ENCODE data around the gene BMF.

DNA sequence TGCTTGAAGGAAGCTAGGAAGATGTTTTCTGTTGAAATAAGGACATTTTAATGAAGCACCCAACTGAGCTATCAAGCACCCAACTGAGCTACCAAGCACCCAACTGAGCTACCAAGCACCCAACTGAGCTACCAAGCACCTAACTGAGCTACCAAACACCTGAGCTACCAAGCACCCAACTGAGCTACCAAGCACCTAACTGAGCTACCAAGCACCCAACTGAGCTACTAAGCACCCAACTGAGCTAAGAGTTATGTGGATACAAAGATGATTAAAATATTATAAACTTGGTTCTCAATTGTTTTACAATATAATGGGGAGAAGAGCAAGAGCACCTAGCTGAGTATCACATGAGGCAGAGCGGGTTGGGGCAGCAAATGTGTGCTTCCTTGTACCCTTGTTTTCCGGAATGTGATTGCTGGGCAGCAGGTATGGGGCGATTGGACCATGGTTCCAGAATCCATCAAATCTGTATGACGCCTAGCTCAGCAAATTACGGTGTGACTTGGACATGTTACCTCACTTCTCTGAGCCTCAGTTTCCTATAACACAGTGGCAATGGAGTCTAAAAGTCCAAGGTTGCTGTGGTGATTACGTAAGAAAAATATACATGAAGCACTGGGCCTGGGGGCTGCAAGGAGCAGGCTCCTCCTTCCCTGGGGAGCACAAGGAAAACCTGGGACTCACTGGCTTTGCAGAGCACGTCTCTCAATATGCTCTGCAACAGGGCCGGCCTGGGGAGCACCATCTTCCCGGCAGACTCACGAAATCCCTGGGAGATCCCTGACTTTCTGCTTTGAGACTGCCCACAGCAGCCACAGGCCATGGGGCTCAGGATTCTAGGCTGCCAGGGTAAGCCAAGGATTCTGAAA is 11.3 kb downstream of the BMF start:
- TF ChIP-seq, protein P1, sequence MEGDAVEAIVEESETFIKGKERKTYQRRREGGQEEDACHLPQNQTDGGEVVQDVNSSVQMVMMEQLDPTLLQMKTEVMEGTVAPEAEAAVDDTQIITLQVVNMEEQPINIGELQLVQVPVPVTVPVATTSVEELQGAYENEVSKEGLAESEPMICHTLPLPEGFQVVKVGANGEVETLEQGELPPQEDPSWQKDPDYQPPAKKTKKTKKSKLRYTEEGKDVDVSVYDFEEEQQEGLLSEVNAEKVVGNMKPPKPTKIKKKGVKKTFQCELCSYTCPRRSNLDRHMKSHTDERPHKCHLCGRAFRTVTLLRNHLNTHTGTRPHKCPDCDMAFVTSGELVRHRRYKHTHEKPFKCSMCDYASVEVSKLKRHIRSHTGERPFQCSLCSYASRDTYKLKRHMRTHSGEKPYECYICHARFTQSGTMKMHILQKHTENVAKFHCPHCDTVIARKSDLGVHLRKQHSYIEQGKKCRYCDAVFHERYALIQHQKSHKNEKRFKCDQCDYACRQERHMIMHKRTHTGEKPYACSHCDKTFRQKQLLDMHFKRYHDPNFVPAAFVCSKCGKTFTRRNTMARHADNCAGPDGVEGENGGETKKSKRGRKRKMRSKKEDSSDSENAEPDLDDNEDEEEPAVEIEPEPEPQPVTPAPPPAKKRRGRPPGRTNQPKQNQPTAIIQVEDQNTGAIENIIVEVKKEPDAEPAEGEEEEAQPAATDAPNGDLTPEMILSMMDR (IDR thresholded peaks at IDR 0.05) = no peak
- no peak for TF ChIP-seq POLR2A (IDR thresholded peaks at IDR 0.05)

All from thyroid gland (tissue), 4 donors.